ENCODE data around the gene ALDOA.

Gene ALDOA

DNA sequence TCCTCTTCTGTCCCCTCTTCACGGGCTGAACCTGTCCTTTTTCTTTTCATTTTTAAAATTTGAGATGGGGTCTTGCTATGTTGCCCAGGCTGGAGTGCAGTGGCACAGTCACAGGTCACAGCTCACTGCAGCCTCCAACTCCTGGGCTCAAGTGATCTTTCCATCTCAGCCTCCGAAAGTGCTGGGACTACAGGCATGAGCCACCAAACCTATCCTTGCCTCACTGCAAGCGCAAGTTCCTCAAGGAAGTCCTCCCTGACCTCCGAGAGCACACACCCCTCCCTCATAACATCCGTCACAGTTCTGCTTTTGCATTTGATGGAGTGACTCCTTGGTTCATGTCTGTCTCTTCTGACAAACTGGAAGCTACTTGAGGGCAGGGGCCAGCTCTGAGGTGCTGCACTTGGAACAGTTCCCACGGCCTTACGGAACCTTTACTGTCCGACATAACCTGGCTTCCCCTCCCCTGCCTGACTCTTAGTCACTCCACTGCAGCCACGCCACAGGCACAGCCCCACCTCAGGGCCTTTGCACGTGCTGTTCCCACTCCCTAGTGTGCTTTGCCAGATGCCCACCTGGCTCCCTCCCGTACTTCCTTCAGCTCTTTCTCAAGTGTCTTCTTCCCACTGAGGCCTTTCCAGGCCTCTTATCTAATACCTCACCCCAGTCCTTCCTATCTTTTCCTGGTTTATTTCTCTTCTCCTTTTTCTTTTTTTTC, 21.8 kb downstream of the ALDOA start:
- no peak for TF ChIP-seq GATA3 (IDR thresholded peaks at IDR 0.05; ENCODE audit: low read depth, low read length)
- no peak for TF ChIP-seq GATA2 (IDR thresholded peaks at IDR 0.05; ENCODE audit: low read depth, low read length)

- TF ChIP-seq GATA2 (IDR thresholded peaks at IDR 0.05; ENCODE audit: low read depth, low read length): no peak
- TF ChIP-seq GATA3 (IDR thresholded peaks at IDR 0.05; ENCODE audit: low read depth, low read length): no peak
Measured at GRCh38 chr16:30088237-30088831, 22.8 kb downstream of the ALDOA start.

DNA sequence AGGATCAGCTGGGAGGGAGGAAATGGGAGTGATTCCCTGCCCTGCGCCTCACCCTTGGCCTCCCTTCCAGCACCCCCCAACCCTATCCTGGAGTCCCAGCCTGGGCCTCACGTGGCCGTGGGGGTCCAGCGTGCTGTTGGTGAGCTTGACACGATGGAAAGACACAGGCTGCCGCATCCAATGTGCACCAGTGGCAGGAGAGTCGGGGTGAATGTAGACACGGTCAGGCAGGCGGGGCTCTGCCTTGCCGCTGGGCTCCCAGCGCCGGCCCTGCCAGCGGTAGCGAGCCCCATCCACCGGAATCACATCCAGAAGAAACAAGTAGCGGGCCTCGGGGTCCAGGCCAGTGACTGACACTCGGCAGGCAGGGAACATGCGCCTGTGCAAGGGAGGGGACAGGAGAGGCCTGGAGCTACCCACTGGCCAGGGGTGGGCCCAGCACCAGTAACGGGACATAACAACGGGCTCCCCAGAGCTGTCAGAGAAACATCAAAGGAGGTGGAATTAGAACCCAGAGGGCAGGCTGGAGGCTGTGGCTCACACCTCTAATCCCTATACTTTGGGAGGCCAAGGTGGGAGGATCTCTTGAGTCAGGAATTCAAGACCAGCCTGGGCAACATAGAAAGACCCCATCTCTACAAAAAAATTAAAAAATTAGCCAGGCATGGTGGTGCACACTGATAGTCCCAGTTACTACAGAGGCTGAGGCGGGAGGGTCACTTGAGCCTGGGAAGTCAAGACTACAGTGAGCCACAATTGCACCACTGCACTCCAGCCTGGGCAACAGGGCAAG, 23.5 kb downstream of the ALDOA start:
- TF ChIP-seq GATA3 (IDR thresholded peaks at IDR 0.05; ENCODE audit: low read depth, low read length) (no peak), GATA2 (IDR thresholded peaks at IDR 0.05; ENCODE audit: low read depth, low read length) (no peak)

DNA sequence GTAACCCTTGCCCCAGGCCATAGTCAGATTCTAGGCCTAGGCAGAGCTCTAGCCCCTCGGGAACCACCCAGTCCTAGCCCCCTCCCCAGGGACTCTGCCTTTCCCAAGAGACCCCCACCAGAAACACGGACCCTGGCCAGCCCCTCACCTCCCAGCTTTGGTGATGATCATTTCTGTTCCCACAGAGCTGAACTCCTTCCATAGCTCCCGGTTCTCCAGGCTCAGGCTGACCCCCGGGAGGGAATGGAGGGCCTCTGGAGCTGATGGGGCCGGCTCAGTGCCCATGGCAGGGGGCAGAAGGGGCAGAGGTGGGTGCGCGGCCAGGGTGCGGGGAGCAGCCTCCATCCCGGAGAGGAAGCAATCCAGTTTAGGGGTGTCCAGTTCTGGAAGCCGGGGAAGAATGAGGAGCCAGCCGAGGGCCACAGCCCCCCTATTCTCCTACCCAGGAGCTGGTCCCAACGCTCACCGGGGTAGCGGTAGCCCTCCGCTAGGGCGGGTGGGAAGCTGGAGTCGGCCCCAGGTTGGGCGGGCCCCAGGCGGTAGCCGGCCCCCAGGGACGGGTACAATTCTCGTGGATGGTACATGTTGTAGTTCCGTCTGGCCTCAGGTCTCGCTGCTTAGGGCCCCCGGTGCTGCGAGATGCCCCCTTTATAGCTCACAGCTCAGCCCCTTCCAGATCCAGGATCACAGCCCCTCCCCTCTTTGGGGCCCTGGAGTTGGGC, 25.2 kb downstream of the ALDOA start:
- TF ChIP-seq GATA2 (IDR thresholded peaks at IDR 0.05; ENCODE audit: low read depth, low read length): no peak
- TF ChIP-seq GATA3 (IDR thresholded peaks at IDR 0.05; ENCODE audit: low read depth, low read length): no peak

GRCh38 chr16:30091474-30092372, 26.2 kb downstream of the ALDOA start, which contains the start of gene TBX6:
Gene TBX6 (minus strand): TSS chr16:30091924. CDS start chr16:30091193, 731 bp downstream.
- TF ChIP-seq GATA3 (IDR thresholded peaks at IDR 0.05; ENCODE audit: low read depth, low read length) (no peak), GATA2 (IDR thresholded peaks at IDR 0.05; ENCODE audit: low read depth, low read length) (no peak)

GRCh38 chr16:30092373-30093010, 26.9 kb downstream of the ALDOA start:
- TF ChIP-seq GATA2 (IDR thresholded peaks at IDR 0.05; ENCODE audit: low read depth, low read length) (no peak), GATA3 (IDR thresholded peaks at IDR 0.05; ENCODE audit: low read depth, low read length) (no peak)

DNA sequence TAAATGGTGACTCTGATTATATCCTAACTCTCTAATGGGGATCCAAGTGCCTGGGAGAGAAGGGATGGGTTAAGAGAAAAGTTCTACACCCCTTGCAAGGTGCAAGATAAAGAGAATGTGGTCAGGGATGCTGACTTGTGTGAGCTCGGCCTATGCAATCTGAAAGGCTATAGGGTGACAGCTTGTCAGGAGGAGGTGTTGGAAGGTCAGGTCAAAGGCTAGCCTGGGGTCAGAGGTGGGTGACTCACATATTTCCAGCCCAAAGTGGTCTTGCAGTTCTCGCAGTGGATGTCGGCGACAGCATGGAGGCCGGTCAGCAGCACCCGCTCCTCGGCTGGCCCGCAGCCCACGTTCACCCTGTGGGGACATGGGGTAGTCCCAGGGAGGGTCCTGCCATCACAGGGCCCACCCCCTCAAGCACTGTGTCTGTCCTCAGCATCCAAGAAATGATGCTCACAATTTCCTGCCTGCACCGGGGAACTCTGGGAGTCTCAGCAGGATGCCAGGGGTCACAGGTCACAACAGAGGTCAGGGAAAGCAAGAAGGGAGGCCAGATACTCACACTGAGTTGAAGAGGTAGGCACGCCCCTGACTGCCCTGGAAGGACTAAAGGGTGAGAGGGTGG, 29.1 kb downstream of the ALDOA start:
- no peak for TF ChIP-seq GATA2 (IDR thresholded peaks at IDR 0.05; ENCODE audit: low read depth, low read length)

DNA sequence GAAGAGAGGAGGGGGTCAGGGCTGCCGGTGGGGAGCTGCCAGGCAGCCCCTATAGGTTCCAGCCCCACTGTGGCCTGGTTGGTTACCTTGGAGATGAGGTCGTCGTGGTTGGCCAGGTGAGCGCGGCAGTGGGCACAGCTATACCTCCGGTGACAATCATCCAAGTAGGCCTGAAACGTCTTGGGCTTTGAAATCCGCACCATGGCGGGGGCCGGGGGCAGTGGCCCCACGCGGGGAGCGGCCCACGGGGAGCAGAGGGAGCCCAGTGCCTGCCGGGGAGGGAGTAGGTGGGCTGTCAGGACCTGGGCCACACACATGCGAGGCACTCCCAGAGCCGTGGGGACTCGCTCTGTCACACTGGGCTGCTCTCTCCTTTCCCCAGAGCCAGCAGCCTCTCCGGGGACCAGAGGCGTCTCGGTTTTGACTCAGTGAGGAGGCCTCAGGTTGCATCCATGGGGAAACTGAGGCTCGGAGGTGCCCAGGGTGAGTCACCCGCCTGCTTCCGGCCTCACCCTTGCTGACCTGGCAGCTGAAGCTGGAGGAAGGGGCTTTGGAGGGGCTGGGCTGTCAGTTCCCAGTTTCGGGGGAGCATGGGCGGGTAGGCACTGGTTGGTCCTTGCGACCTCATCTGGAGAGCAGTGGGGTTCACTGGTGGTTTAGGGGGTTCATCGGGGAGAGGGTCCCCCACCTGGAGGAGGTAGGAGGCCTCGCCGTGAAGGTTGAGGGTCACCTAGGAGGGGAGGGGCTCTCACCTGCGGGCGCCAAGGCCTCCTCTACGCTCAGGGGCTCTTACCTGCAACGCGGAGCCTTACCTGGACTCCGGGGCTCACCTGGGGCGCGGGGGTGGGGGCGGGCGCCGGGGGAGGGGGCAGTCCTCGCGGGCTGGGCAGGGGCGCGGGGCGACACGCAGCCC, 29.9 kb downstream of the ALDOA start:
- no peak for TF ChIP-seq GATA3 (IDR thresholded peaks at IDR 0.05; ENCODE audit: low read depth, low read length)
- no peak for TF ChIP-seq GATA2 (IDR thresholded peaks at IDR 0.05; ENCODE audit: low read depth, low read length)

DNA sequence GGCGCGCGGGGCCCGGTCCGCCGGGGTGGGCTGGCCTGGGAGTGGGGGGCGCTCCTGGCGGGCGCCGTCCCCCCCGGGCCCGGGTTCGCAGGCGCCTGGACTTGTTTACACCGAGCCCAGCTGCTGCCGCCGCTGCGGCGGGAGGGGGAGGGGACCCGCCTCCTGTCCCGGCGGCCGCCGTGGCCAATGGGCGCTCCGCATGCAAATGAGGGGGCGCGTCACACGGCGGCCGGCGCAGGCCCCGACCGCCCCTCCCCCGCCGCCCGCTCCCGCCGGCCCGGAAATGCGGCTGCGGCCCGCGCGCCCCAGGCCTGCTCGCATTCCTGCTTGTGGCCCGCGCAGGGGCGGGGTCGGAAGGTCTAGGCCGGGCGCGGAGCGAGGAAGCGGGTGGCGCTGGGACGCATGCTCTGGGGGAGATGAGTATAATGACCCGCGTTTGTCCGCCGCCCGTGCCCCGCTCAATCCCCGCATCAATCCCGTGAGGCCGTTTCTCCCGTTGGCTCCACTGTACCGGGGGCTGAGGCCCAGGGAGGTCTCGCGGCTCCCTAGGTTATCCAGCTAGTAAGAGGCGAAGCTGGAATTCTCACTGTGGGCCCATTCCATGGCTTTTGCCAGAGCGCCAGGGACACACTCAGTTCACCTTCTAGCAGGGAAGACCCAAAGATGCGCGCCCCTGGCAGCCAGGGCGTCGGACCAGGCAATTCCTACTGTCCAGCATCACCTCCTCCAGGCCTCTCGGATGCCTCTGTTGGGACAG, 30.7 kb downstream of the ALDOA start, which contains the start of gene YPEL3:
Gene YPEL3 (minus strand): TSS at position 109 of the 757 bp plus-strand sequence. CDS start 731 bp downstream, outside the sequence.
- TF ChIP-seq GATA2 (IDR thresholded peaks at IDR 0.05; ENCODE audit: low read depth, low read length): no peak
- TF ChIP-seq GATA3 (IDR thresholded peaks at IDR 0.05; ENCODE audit: low read depth, low read length): no peak

GRCh38 chr16:30096862-30097563, 31.5 kb downstream of the ALDOA start:
- no peak for TF ChIP-seq GATA3 (IDR thresholded peaks at IDR 0.05; ENCODE audit: low read depth, low read length)
